Mucosa of stomach (tissue), 1 donor: ENCODE data around the gene FBXL2.
"Not testable (repeated sequence)": the region's sequence is repeated elsewhere in the genome, so short reads cannot be mapped to it uniquely, and the experiment has no call there.

Experiments used
- H3K27me3 ChIP-seq: one replicate; pipeline ENCODE4 v1.7.0; 2013; ENCODE audit warnings: mild to moderate bottlenecking, low read length; ENCODE audit not compliant: control insufficient read depth, insufficient read depth
- H3K36me3 ChIP-seq: one replicate; pipeline ENCODE4 v1.7.0; 2013; ENCODE audit warnings: low read length; ENCODE audit not compliant: control insufficient read depth, insufficient read depth
- H3K4me1 ChIP-seq: one replicate; pipeline ENCODE4 v1.7.0; 2013; ENCODE audit warnings: mild to moderate bottlenecking, low read length; ENCODE audit not compliant: control insufficient read depth, insufficient read depth
- H3K4me3 ChIP-seq: one replicate; pipeline ENCODE4 v1.7.0; 2013; ENCODE audit warnings: low read length
- H3K9ac ChIP-seq: one replicate; pipeline ENCODE4 v1.7.0; 2013; ENCODE audit warnings: mild to moderate bottlenecking, low read length, moderate library complexity
- H3K9me3 ChIP-seq: one replicate; pipeline ENCODE4 v1.7.0; 2013; ENCODE audit warnings: mild to moderate bottlenecking, low read length, moderate library complexity; ENCODE audit not compliant: control insufficient read depth
- donor health status: Pancreatic carcinoma.

FBXL2 gene

GRCh38 chr3:33420966-33421365 lies 143.7 kb downstream of the FBXL2 start:
- Histone ChIP-seq H3K4me1 (no peaks in the 10 kb centered on the region), H3K4me3 (no peak overlapping the region), H3K36me3 (no peaks in the 10 kb centered on the region), H3K9me3 (no peaks in the 10 kb centered on the region), H3K9ac (no peak overlapping the region), H3K27me3 (no peaks in the 10 kb centered on the region)

- Histone ChIP-seq H3K4me1 (peaks cover 8% of the 10 kb centered on the region), H3K27me3 (no peaks in the 10 kb centered on the region), H3K9me3 (no peaks in the 10 kb centered on the region), H3K4me3 (no peak overlapping the region), H3K9ac (no peak overlapping the region), H3K36me3 (no peaks in the 10 kb centered on the region)
These were observed 147.6 kb downstream of the FBXL2 start for GRCh38 chr3:33424606-33425452.

- H3K9ac ChIP-seq, result no peak overlapping the region
- no peaks in the 10 kb centered on the region for H3K9me3 ChIP-seq
- no peak overlapping the region for H3K4me3 ChIP-seq
- peaks cover 8% of the 10 kb centered on the region for H3K4me1 ChIP-seq
- no peaks in the 10 kb centered on the region for H3K36me3 ChIP-seq
- no peaks in the 10 kb centered on the region for H3K27me3 ChIP-seq
These were observed 148.2 kb downstream of the FBXL2 start for GRCh38 chr3:33425453-33425852.

- no peaks in the 10 kb centered on the region for H3K9me3 ChIP-seq
- peaks cover 8% of the 10 kb centered on the region for H3K4me1 ChIP-seq
- no peak overlapping the region for H3K9ac ChIP-seq
- no peak overlapping the region for H3K4me3 ChIP-seq
- H3K27me3 ChIP-seq, result no peaks in the 10 kb centered on the region
- H3K36me3 ChIP-seq, result no peaks in the 10 kb centered on the region
These were observed 148.8 kb downstream of the FBXL2 start for GRCh38 chr3:33426068-33426467.

GRCh38 chr3:33426630-33427317 lies 149.5 kb downstream of the FBXL2 start:
- no peaks in the 10 kb centered on the region for H3K27me3 ChIP-seq
- H3K9me3 ChIP-seq, result no peaks in the 10 kb centered on the region
- peaks cover 8% of the 10 kb centered on the region for H3K4me1 ChIP-seq
- no peaks in the 10 kb centered on the region for H3K36me3 ChIP-seq
- no peak overlapping the region for H3K4me3 ChIP-seq
- H3K9ac ChIP-seq, result no peak overlapping the region

- Histone ChIP-seq H3K4me3 (no peak overlapping the region), H3K36me3 (no peaks in the 10 kb centered on the region), H3K27me3 (no peaks in the 10 kb centered on the region), H3K4me1 (peaks cover 8% of the 10 kb centered on the region), H3K9ac (no peak overlapping the region), H3K9me3 (no peaks in the 10 kb centered on the region)
These were observed 151.5 kb downstream of the FBXL2 start for GRCh38 chr3:33428734-33429133.

GRCh38 chr3:33429306-33429705 lies 152.1 kb downstream of the FBXL2 start:
- H3K4me1 ChIP-seq, H3K4me3 ChIP-seq: not testable (repeated sequence)

GRCh38 chr3:33430061-33430460 lies 152.8 kb downstream of the FBXL2 start:
- Histone ChIP-seq H3K27me3 (no peaks in the 10 kb centered on the region), H3K4me3 (no peak overlapping the region), H3K4me1 (peaks cover 8% of the 10 kb centered on the region), H3K9ac (no peak overlapping the region), H3K9me3 (no peaks in the 10 kb centered on the region), H3K36me3 (no peaks in the 10 kb centered on the region)

More at GRCh38 chr3:33429306-33429705, 152.1 kb downstream of the FBXL2 start:
- not testable (repeated sequence) for H3K27me3 ChIP-seq, H3K36me3 ChIP-seq, H3K9me3 ChIP-seq, H3K9ac ChIP-seq

GRCh38 chr3:33430571-33430970 lies 153.3 kb downstream of the FBXL2 start:
- H3K36me3 ChIP-seq, result no peaks in the 10 kb centered on the region
- H3K4me3 ChIP-seq, result no peak overlapping the region
- no peaks in the 10 kb centered on the region for H3K27me3 ChIP-seq
- no peak overlapping the region for H3K9ac ChIP-seq
- H3K9me3 ChIP-seq, result no peaks in the 10 kb centered on the region
- peaks cover 12% of the 10 kb centered on the region for H3K4me1 ChIP-seq

- no peak overlapping the region for H3K9ac ChIP-seq
- H3K4me1 ChIP-seq, result peaks cover 28% of the 10 kb centered on the region
- H3K27me3 ChIP-seq, result no peaks in the 10 kb centered on the region
- H3K36me3 ChIP-seq, result no peaks in the 10 kb centered on the region
- H3K4me3 ChIP-seq, result no peak overlapping the region
- H3K9me3 ChIP-seq, result no peaks in the 10 kb centered on the region
These were observed 156.6 kb downstream of the FBXL2 start for GRCh38 chr3:33433843-33434242.
